HCT116 (cell line): ENCODE measurements around the gene OR2B2. TPM values are rescaled to one million over a fixed set of nuclear protein-coding genes. Genes with fewer than 3 reads are reported as not detected.

Experiments used
- ATAC-seq: fragments of 200-7000 bp; cut with Tn5 transposase; 2 replicates; pipeline ENCODE4 v1.9.1; 2020; ENCODE audit warnings: mild to moderate bottlenecking, moderate library complexity
- BruUV-seq: library from RNA; stranded (reverse); fragments of 400-500 nt; replicated peaks from 2 replicates; lab custom pipeline; 2021; lab: Mats Ljungman, UMichigan
- CTCF ChIA-PET: fragments of 300-600 bp; sonication (Branson Sonifier 250); formaldehyde crosslinking; loops from one replicate; lab custom pipeline; 2021; ENCODE audit warnings: antibody characterized with exemption; lab: Charles Lee
- POLR2A ChIA-PET: fragments of 300-600, 350-600 bp; sonication (Branson Sonifier 250); formaldehyde crosslinking; loops from one replicate; lab custom pipeline; 2021; ENCODE audit warnings: antibody characterized with exemption; lab: Charles Lee
- RAD21 ChIA-PET, 2 experiments: fragments of 300-600 bp; sonication (Branson Sonifier 250); formaldehyde crosslinking; loops; one replicate each; lab custom pipeline; 2023; ENCODE audit warnings: low total read pairs in 2 of 2; ENCODE audit not compliant: uncharacterized antibody in 2 of 2, unreplicated experiment in 2 of 2, low non-redundant PET in 1 of 2; lab: Charles Lee
- DNase-seq: peaks from one replicate; pipeline ENCODE4 v3.0.0-alpha.2; 2010; ENCODE audit warnings: low read depth, low spot score
- H2AFZ ChIP-seq: fragments of 200-600 bp; shearing (Covaris generic), sonication (generic); 2 replicates; pipeline ENCODE4 v1.6.1; 2017; ENCODE audit warnings: low read depth, mixed run types, mixed read lengths, antibody characterized with exemption, low read length; ENCODE audit not compliant: poor library complexity, severe bottlenecking
- H3K27ac ChIP-seq: 2 replicates; pipeline ENCODE4 v1.5.1; 2012; ENCODE audit warnings: low read depth, low read length
- H3K27me3 ChIP-seq: fragments of 200-600 bp; sonication (generic); 2 replicates; pipeline ENCODE4 v1.6.1; 2016; ENCODE audit warnings: mixed run types, low read length, mixed read lengths; ENCODE audit not compliant: insufficient read depth
- H3K36me3 ChIP-seq, 2 experiments: fragments of 200-500 bp in 1 of 2; fragments of 200-600 bp in 1 of 2; sonication (Bioruptor generic) in 1 of 2; sonication (generic) in 1 of 2; 2 replicates each; pipeline versions ENCODE4 v1.5.1 to v1.6.1; 2014 to 2016; ENCODE audit warnings: low read length in 2 of 2, inconsistent platforms in 1 of 2, mixed read lengths in 1 of 2, mixed run types in 1 of 2; ENCODE audit not compliant: insufficient read depth in 2 of 2, control insufficient read depth in 1 of 2
- H3K4me1 ChIP-seq, 2 experiments: fragments of 200-600 bp in 1 of 2; sonication (generic) in 1 of 2; 2 replicates each; pipeline versions ENCODE4 v1.5.1 to v1.6.1; 2012 to 2017; ENCODE audit warnings: low read length in 2 of 2, inconsistent platforms in 1 of 2, mild to moderate bottlenecking in 1 of 2, mixed read lengths in 1 of 2, mixed run types in 1 of 2, moderate library complexity in 1 of 2; ENCODE audit not compliant: insufficient read depth in 2 of 2, control insufficient read depth in 1 of 2
- H3K4me2 ChIP-seq: fragments of 200-600 bp; sonication (generic); 2 replicates; pipeline ENCODE4 v1.6.1; 2017; ENCODE audit warnings: mixed run types, low read length, mixed read lengths
- H3K4me3 ChIP-seq, 2 experiments: fragments of 200-600 bp in 1 of 2; sonication (generic) in 1 of 2; replicated peaks in 1 of 2; 2 replicates each; pipeline ENCODE4 v1.5.1; 2011 to 2016; ENCODE audit warnings: low read length in 2 of 2, control low read depth in 1 of 2, low read depth in 1 of 2, mild to moderate bottlenecking in 1 of 2, mixed read lengths in 1 of 2, mixed run types in 1 of 2
- H3K79me2 ChIP-seq: fragments of 200-600 bp; sonication (generic); 2 replicates; pipeline ENCODE4 v1.6.1; 2017; ENCODE audit warnings: mild to moderate bottlenecking, mixed run types, low read length, moderate library complexity, mixed read lengths; ENCODE audit not compliant: insufficient read depth
- H3K9ac ChIP-seq: fragments of 200-600 bp; sonication (generic); 2 replicates; pipeline ENCODE4 v1.6.1; 2016; ENCODE audit warnings: low read length, mixed read lengths
- H3K9me2 ChIP-seq: fragments of 200-600 bp; sonication (generic), shearing (Covaris generic); 2 replicates; pipeline ENCODE4 v1.6.1; 2017; ENCODE audit warnings: mixed run types, mild to moderate bottlenecking, moderate library complexity; ENCODE audit not compliant: insufficient read depth
- H3K9me3 ChIP-seq, 2 experiments: fragments of 200-500 bp in 1 of 2; fragments of 200-600 bp in 1 of 2; sonication (Bioruptor generic) in 1 of 2; sonication (generic) in 1 of 2; 2 replicates each; pipeline ENCODE4 v1.6.1; 2014 to 2017; ENCODE audit warnings: low read length in 2 of 2, mixed read lengths in 2 of 2, inconsistent platforms in 1 of 2, low read depth in 1 of 2, mild to moderate bottlenecking in 1 of 2, mixed run types in 1 of 2, moderate library complexity in 1 of 2; ENCODE audit not compliant: control insufficient read depth in 1 of 2, insufficient read depth in 1 of 2
- H4K20me1 ChIP-seq: fragments of 200-600 bp; sonication (generic), shearing (Covaris generic); 2 replicates; pipeline ENCODE4 v1.6.1; 2017; ENCODE audit warnings: mixed run types, mild to moderate bottlenecking, moderate library complexity; ENCODE audit not compliant: insufficient read depth
- CBX3 ChIP-seq: IDR thresholded peaks from 2 replicates; pipeline ENCODE4 v1.6.1; 2012; ENCODE audit warnings: low read depth
- CEBPB ChIP-seq: IDR thresholded peaks from 2 replicates; pipeline ENCODE4 v1.6.1; 2012; ENCODE audit warnings: low read depth
- EGR1 ChIP-seq: IDR thresholded peaks from 2 replicates; pipeline ENCODE4 v1.6.1; 2012; ENCODE audit warnings: low read depth
- ELF1 ChIP-seq: IDR thresholded peaks from 2 replicates; pipeline ENCODE4 v1.6.1; 2012; ENCODE audit warnings: low read depth, borderline replicate concordance
- EZH2 ChIP-seq: fragments of 200-600 bp; sonication (generic); IDR thresholded peaks from 2 replicates; pipeline ENCODE4 v1.6.1; 2017; ENCODE audit warnings: antibody characterized with exemption, mixed run types
- EZH2phosphoT487 ChIP-seq: fragments of 200-600 bp; IDR thresholded peaks from 2 replicates; pipeline ENCODE4 v1.6.1; 2018; ENCODE audit warnings: antibody characterized with exemption, borderline replicate concordance
- FOSL1 ChIP-seq: IDR thresholded peaks from 2 replicates; pipeline ENCODE4 v1.6.1; 2012; ENCODE audit warnings: low read depth
- JUND ChIP-seq: IDR thresholded peaks from 2 replicates; pipeline ENCODE4 v1.6.1; 2012
- POLR2A ChIP-seq: IDR thresholded peaks from 2 replicates; pipeline ENCODE4 v1.7.0; 2011; ENCODE audit warnings: borderline replicate concordance; ENCODE audit not compliant: insufficient read depth, insufficient read length; ENCODE audit errors: extremely low read depth
- POLR2AphosphoS5 ChIP-seq: IDR thresholded peaks from 2 replicates; pipeline ENCODE4 v1.6.1; 2011; ENCODE audit warnings: mild to moderate bottlenecking, low read depth, low read length, moderate library complexity
- RAD21 ChIP-seq: IDR thresholded peaks from 2 replicates; pipeline ENCODE4 v1.6.1; 2012; ENCODE audit warnings: low read depth, mild to moderate bottlenecking
- SIN3A ChIP-seq: IDR thresholded peaks from 2 replicates; pipeline ENCODE4 v1.6.1; 2012; ENCODE audit warnings: low read depth
- SP1 ChIP-seq: IDR thresholded peaks from 2 replicates; pipeline ENCODE4 v1.6.1; 2012; ENCODE audit warnings: low read depth
- SRF ChIP-seq: IDR thresholded peaks from 2 replicates; pipeline ENCODE4 v1.6.1; 2012; ENCODE audit warnings: low read depth
- YY1 ChIP-seq: IDR thresholded peaks from 2 replicates; pipeline ENCODE4 v1.6.1; 2011; ENCODE audit warnings: low read length, low read depth, moderate library complexity, mild to moderate bottlenecking; ENCODE audit not compliant: insufficient replicate concordance; ENCODE audit errors: extremely low read depth
- intact Hi-C: fragments of 100-400 bp; cut with micrococcal nuclease; formaldehyde crosslinking; loops from 2 replicates; pipeline ENCODE4 v1.10.0; 2022
- total RNA-seq: library from RNA; stranded (reverse); gene quantifications from one replicate; pipeline ENCODE4 v1.2.1, GENCODE V29; 2021; ENCODE audit not compliant: unreplicated experiment
- TF ChIP-seq, protein P1 (sequence below): IDR thresholded peaks from 2 replicates; pipeline ENCODE4 v1.6.1; 2011; ENCODE audit warnings: mild to moderate bottlenecking, low read length, moderate library complexity; ENCODE audit not compliant: insufficient replicate concordance; ENCODE audit errors: extremely low read depth
- TF ChIP-seq, protein P2 (sequence below): IDR thresholded peaks from 2 replicates; pipeline ENCODE4 v1.6.1; 2012
- TF ChIP-seq, protein P3 (sequence below): IDR thresholded peaks from 2 replicates; pipeline ENCODE4 v1.6.1; 2012; ENCODE audit warnings: low read depth
- TF ChIP-seq, protein P4 (sequence below): IDR thresholded peaks from 2 replicates; pipeline ENCODE4 v1.6.1; 2012

Gene OR2B2
- total RNA-seq, 1 experiment from 2014 or later, result not detected

DNA sequence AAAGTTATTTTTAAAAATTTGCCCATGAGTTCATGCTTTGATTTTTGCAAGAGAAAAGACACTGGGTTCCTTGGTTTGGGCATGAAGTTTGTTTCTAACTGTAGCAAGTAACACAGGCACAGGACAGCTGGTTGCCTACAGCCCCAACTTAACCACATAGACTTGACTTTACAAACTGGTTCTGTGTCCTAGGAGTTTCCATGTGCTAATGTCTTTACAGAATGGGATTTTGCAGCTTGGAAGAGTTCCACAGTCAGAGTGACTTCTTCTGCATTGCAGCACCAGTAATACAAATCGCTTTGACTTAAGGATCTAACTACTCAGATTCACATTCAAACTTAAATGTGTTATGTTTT is 44.3 kb downstream of the OR2B2 start:
- CTCF ChIA-PET, result no interaction called here

More for the DNA sequence above, 44.3 kb downstream of the OR2B2 start:
- Histone ChIP-seq H2AFZ (no peak overlapping the region), H3K9ac (no peak overlapping the region), H3K27ac (no peak overlapping the region), H3K27me3 (no peaks in the 10 kb centered on the region), H3K9me3 (no peaks in the 10 kb centered on the region)
- DNase-seq, result no peak
- intact Hi-C loops, result no loop called here
- TF ChIP-seq EGR1 (no peak), FOSL1 (no peak), EZH2 (no peak), POLR2AphosphoS5 (no peak), POLR2A (no peak), EZH2phosphoT487 (no peak), SRF (no peak), CEBPB (no peak), YY1 (no peak), SIN3A (no peak), CBX3 (no peak), ELF1 (no peak), RAD21 (no peak), SP1 (no peak), JUND (no peak)
- TF ChIP-seq, protein P1, sequence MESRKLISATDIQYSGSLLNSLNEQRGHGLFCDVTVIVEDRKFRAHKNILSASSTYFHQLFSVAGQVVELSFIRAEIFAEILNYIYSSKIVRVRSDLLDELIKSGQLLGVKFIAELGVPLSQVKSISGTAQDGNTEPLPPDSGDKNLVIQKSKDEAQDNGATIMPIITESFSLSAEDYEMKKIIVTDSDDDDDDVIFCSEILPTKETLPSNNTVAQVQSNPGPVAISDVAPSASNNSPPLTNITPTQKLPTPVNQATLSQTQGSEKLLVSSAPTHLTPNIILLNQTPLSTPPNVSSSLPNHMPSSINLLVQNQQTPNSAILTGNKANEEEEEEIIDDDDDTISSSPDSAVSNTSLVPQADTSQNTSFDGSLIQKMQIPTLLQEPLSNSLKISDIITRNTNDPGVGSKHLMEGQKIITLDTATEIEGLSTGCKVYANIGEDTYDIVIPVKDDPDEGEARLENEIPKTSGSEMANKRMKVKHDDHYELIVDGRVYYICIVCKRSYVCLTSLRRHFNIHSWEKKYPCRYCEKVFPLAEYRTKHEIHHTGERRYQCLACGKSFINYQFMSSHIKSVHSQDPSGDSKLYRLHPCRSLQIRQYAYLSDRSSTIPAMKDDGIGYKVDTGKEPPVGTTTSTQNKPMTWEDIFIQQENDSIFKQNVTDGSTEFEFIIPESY, result no peak
- TF ChIP-seq, protein P2, sequence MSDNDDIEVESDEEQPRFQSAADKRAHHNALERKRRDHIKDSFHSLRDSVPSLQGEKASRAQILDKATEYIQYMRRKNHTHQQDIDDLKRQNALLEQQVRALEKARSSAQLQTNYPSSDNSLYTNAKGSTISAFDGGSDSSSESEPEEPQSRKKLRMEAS, result no peak
- TF ChIP-seq, protein P3, sequence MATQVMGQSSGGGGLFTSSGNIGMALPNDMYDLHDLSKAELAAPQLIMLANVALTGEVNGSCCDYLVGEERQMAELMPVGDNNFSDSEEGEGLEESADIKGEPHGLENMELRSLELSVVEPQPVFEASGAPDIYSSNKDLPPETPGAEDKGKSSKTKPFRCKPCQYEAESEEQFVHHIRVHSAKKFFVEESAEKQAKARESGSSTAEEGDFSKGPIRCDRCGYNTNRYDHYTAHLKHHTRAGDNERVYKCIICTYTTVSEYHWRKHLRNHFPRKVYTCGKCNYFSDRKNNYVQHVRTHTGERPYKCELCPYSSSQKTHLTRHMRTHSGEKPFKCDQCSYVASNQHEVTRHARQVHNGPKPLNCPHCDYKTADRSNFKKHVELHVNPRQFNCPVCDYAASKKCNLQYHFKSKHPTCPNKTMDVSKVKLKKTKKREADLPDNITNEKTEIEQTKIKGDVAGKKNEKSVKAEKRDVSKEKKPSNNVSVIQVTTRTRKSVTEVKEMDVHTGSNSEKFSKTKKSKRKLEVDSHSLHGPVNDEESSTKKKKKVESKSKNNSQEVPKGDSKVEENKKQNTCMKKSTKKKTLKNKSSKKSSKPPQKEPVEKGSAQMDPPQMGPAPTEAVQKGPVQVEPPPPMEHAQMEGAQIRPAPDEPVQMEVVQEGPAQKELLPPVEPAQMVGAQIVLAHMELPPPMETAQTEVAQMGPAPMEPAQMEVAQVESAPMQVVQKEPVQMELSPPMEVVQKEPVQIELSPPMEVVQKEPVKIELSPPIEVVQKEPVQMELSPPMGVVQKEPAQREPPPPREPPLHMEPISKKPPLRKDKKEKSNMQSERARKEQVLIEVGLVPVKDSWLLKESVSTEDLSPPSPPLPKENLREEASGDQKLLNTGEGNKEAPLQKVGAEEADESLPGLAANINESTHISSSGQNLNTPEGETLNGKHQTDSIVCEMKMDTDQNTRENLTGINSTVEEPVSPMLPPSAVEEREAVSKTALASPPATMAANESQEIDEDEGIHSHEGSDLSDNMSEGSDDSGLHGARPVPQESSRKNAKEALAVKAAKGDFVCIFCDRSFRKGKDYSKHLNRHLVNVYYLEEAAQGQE, result no peak
- TF ChIP-seq, protein P4, sequence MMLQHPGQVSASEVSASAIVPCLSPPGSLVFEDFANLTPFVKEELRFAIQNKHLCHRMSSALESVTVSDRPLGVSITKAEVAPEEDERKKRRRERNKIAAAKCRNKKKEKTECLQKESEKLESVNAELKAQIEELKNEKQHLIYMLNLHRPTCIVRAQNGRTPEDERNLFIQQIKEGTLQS, result no peak
- TF ChIP-seq, all 23 proteins: peak for 0
- H3K36me3 ChIP-seq, result no peaks in the 10 kb centered on the region
- no TSS peak for BruUV-seq
- H3K4me2 ChIP-seq, result no peak overlapping the region
- no peaks in the 10 kb centered on the region for H3K9me2 ChIP-seq
- no peak for ATAC-seq
- POLR2A ChIA-PET, result interaction anchor here (2.3 kb wide), 1 partner anchor 25 kb away, joined by 8 read pairs; a partner anchor contains a TSS
- peaks cover under 1 to 2% of the 10 kb centered on the region in 2 experiments; a peak in 2 of 4 replicates for H3K4me1 ChIP-seq
- RAD21 ChIA-PET, result no interaction called here
- no peaks in the 10 kb centered on the region for H4K20me1 ChIP-seq
- H3K4me3 ChIP-seq, result no peak overlapping the region
- H3K79me2 ChIP-seq, result no peaks in the 10 kb centered on the region
